IPS-15b (cell line): Measurements from ENCODE around the gene HJURP.

Source experiments
- H3K27me3 ChIP-seq: one replicate; pipeline ENCODE4 v1.6.1; 2013; ENCODE audit warnings: low read length; ENCODE audit not compliant: control insufficient read depth, insufficient read depth
- H3K36me3 ChIP-seq: one replicate; pipeline ENCODE4 v1.6.1; 2013; ENCODE audit warnings: low read length; ENCODE audit not compliant: control insufficient read depth, insufficient read depth
- H3K4me1 ChIP-seq: one replicate; pipeline ENCODE4 v1.6.1; 2013; ENCODE audit warnings: mild to moderate bottlenecking, low read length; ENCODE audit not compliant: control insufficient read depth, insufficient read depth
- H3K4me3 ChIP-seq: one replicate; pipeline ENCODE4 v1.5.1; 2013; ENCODE audit warnings: low read depth, low read length
- H3K9ac ChIP-seq: one replicate; pipeline ENCODE4 v1.6.1; 2013; ENCODE audit warnings: low read depth, mild to moderate bottlenecking, low read length
- H3K9me3 ChIP-seq: one replicate; pipeline ENCODE4 v1.6.1; 2013; ENCODE audit warnings: mild to moderate bottlenecking, low read length; ENCODE audit not compliant: control insufficient read depth, insufficient read depth

HJURP gene

GRCh38 chr2:233824373-233824772 is 30.0 kb downstream of the HJURP start:
- Histone ChIP-seq H3K9me3 (no peaks in the 10 kb centered on the region), H3K9ac (no peak overlapping the region), H3K4me3 (no peak overlapping the region)

GRCh38 chr2:233823731-233824121 is 30.6 kb downstream of the HJURP start:
- H3K9ac ChIP-seq, result no peak overlapping the region
- no peaks in the 10 kb centered on the region for H3K36me3 ChIP-seq
- H3K4me3 ChIP-seq, result no peak overlapping the region
- no peaks in the 10 kb centered on the region for H3K4me1 ChIP-seq
- no peaks in the 10 kb centered on the region for H3K9me3 ChIP-seq
- H3K27me3 ChIP-seq, result no peaks in the 10 kb centered on the region

More at GRCh38 chr2:233824373-233824772, 30.0 kb downstream of the HJURP start:
- no peaks in the 10 kb centered on the region for H3K27me3 ChIP-seq
- no peaks in the 10 kb centered on the region for H3K36me3 ChIP-seq
- H3K4me1 ChIP-seq, result no peaks in the 10 kb centered on the region

GRCh38 chr2:233822781-233823730 is 31.3 kb downstream of the HJURP start:
- H3K36me3 ChIP-seq, result no peaks in the 10 kb centered on the region

GRCh38 chr2:233822101-233822771 is 32.1 kb downstream of the HJURP start:
- H3K4me1 ChIP-seq, result no peaks in the 10 kb centered on the region
- no peak overlapping the region for H3K9ac ChIP-seq
- H3K4me3 ChIP-seq, result no peak overlapping the region
- no peaks in the 10 kb centered on the region for H3K36me3 ChIP-seq
- no peaks in the 10 kb centered on the region for H3K9me3 ChIP-seq
- no peaks in the 10 kb centered on the region for H3K27me3 ChIP-seq

More at GRCh38 chr2:233822781-233823730, 31.3 kb downstream of the HJURP start:
- H3K9me3 ChIP-seq, result no peaks in the 10 kb centered on the region
- no peaks in the 10 kb centered on the region for H3K4me1 ChIP-seq
- H3K4me3 ChIP-seq, result no peak overlapping the region
- H3K27me3 ChIP-seq, result no peaks in the 10 kb centered on the region
- no peak overlapping the region for H3K9ac ChIP-seq

GRCh38 chr2:233821709-233822100 is 32.6 kb downstream of the HJURP start:
- no peaks in the 10 kb centered on the region for H3K4me1 ChIP-seq
- no peak overlapping the region for H3K4me3 ChIP-seq
- H3K9ac ChIP-seq, result no peak overlapping the region
- H3K27me3 ChIP-seq, result no peaks in the 10 kb centered on the region
- no peaks in the 10 kb centered on the region for H3K9me3 ChIP-seq
- H3K36me3 ChIP-seq, result no peaks in the 10 kb centered on the region

GRCh38 chr2:233821196-233821595 is 33.1 kb downstream of the HJURP start:
- Histone ChIP-seq H3K9me3 (no peaks in the 10 kb centered on the region), H3K27me3 (no peaks in the 10 kb centered on the region), H3K36me3 (no peaks in the 10 kb centered on the region), H3K4me3 (no peak overlapping the region), H3K9ac (no peak overlapping the region), H3K4me1 (no peaks in the 10 kb centered on the region)

- no peak overlapping the region for H3K4me3 ChIP-seq
- H3K9ac ChIP-seq, result no peak overlapping the region
- H3K9me3 ChIP-seq, result no peaks in the 10 kb centered on the region
- no peaks in the 10 kb centered on the region for H3K36me3 ChIP-seq
- H3K27me3 ChIP-seq, result no peaks in the 10 kb centered on the region
- no peaks in the 10 kb centered on the region for H3K4me1 ChIP-seq
These were observed 33.6 kb downstream of the HJURP start for GRCh38 chr2:233820774-233821105.

GRCh38 chr2:233819884-233820773 is 34.2 kb downstream of the HJURP start:
- H3K9me3 ChIP-seq, result no peaks in the 10 kb centered on the region
- no peaks in the 10 kb centered on the region for H3K4me1 ChIP-seq
- H3K9ac ChIP-seq, result no peak overlapping the region
- H3K4me3 ChIP-seq, result no peak overlapping the region
- H3K27me3 ChIP-seq, result no peaks in the 10 kb centered on the region
- H3K36me3 ChIP-seq, result no peaks in the 10 kb centered on the region

- no peaks in the 10 kb centered on the region for H3K4me1 ChIP-seq
- H3K9me3 ChIP-seq, result no peaks in the 10 kb centered on the region
- no peak overlapping the region for H3K4me3 ChIP-seq
- no peak overlapping the region for H3K9ac ChIP-seq
- H3K36me3 ChIP-seq, result no peaks in the 10 kb centered on the region
- no peaks in the 10 kb centered on the region for H3K27me3 ChIP-seq
These were observed 35.4 kb downstream of the HJURP start for GRCh38 chr2:233818639-233819621.

GRCh38 chr2:233817995-233818638 is 36.2 kb downstream of the HJURP start:
- no peak overlapping the region for H3K9ac ChIP-seq
- no peaks in the 10 kb centered on the region for H3K4me1 ChIP-seq
- H3K9me3 ChIP-seq, result no peaks in the 10 kb centered on the region
- no peaks in the 10 kb centered on the region for H3K27me3 ChIP-seq
- H3K36me3 ChIP-seq, result no peaks in the 10 kb centered on the region
- H3K4me3 ChIP-seq, result no peak overlapping the region
